Activated T-helper 1 cell treated with anti-CD3 and anti-CD28 coated beads, Interleukin-12 subunit alpha, Interleukin-12 subunit beta, Interleukin-2, Interleukin-4 antibody, amounts not matched to agents 30 ng/mL and 10 ng/mL and 1 ng/mL, durations not matched to agents 14 hours and 24 hours and 36 hours (primary cell): ENCODE results near the gene MMP15. TPM values are rescaled to one million over a fixed set of nuclear protein-coding genes. Genes with fewer than 3 reads are reported as not detected.

ENCODE experiments used
- DNase-seq: peaks from one replicate; pipeline ENCODE4 v3.0.0; 2021; ENCODE audit warnings: low spot score
- H3K27ac Mint-ChIP-seq: one replicate; pipeline ENCODE4 v1.8.0; 2021; ENCODE audit warnings: mild to moderate bottlenecking, mixed read lengths
- H3K27me3 Mint-ChIP-seq: one replicate; pipeline ENCODE4 v1.8.0; 2022; ENCODE audit warnings: mild to moderate bottlenecking, moderate library complexity, mixed read lengths; ENCODE audit not compliant: insufficient read depth
- H3K36me3 Mint-ChIP-seq: one replicate; pipeline ENCODE4 v1.8.0; 2021; ENCODE audit warnings: low read depth, mixed read lengths
- H3K4me1 Mint-ChIP-seq: one replicate; pipeline ENCODE4 v1.8.0; 2021; ENCODE audit warnings: low read depth, mixed read lengths
- H3K4me3 Mint-ChIP-seq: one replicate; pipeline ENCODE4 v1.8.0; 2021; ENCODE audit warnings: mild to moderate bottlenecking, moderate library complexity, mixed read lengths
- H3K9me3 Mint-ChIP-seq: one replicate; pipeline ENCODE4 v1.8.0; 2021; ENCODE audit warnings: mixed read lengths
- intact Hi-C: fragments of 100-400 bp; cut with micrococcal nuclease; formaldehyde crosslinking; loops from one replicate; pipeline ENCODE4 v1.15.1; 2024
- total RNA-seq: library from RNA; stranded (reverse); gene quantifications from 2 replicates; pipeline ENCODE4 v1.2.3, GENCODE V29; 2022

The MMP15 gene
- total RNA-seq, 1 donor from 2014 or later = 1.3 TPM

DNA sequence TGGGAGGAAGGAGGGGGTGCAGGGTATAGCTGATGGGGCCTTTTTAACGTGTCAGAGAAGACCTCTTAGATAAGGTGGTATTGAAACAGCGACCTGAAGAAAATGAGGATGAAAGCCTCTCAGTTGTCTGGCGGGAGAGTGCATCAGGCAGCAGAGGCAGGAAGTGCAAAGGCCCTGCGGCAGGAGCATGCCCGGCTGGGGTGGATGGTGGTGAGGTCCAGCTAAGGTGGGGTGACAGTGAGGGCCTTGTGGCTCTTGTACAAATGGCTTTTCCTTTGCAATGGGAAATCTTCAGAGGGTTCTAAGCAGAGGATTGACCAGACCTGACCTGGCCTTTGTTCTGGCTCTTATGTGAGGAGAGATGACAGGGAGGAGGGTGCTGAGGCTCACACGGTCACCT is 11.4 kb downstream of the MMP15 start:
- intact Hi-C loops = no loop called here
- peaks cover 2% of the 10 kb centered on the region for H3K27me3 Mint-ChIP-seq
- no peak for DNase-seq
- no peak overlapping the region for H3K4me3 Mint-ChIP-seq
- H3K9me3 Mint-ChIP-seq = no peaks in the 10 kb centered on the region
- no peaks in the 10 kb centered on the region for H3K4me1 Mint-ChIP-seq
- H3K27ac Mint-ChIP-seq = no peak overlapping the region
- no peaks in the 10 kb centered on the region for H3K36me3 Mint-ChIP-seq

DNA sequence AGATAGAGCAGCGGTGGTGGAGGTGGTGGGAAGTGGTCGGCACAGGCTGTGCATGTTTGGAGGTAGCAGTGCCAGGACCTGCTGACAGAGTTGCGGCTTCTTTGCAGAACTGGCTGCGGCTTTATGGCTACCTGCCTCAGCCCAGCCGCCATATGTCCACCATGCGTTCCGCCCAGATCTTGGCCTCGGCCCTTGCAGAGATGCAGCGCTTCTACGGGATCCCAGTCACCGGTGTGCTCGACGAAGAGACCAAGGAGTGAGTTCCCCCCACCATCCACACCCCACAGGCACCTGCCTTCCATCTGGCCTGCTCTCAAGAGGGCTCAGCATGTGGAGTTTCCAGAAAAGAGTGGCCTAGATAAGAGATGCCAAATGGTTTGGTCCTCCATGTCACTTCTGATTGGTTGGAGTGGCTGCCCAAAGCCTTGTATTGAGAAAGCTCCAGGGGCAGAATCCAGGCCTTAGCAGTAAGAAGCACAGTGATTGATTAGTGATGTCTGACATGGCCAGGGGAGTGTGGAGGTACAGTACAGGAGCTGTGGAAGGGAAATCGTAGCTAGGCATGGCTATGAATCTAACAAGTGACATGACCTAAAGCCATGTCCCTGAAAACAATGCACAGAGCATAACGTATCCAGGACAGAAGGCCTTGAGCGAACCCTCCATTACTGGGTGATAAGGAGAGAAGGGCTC is 12.0 kb downstream of the MMP15 start:
- intact Hi-C loops = no loop called here
- Mint-ChIP-seq H3K27ac (no peak overlapping the region), H3K9me3 (no peaks in the 10 kb centered on the region)

DNA sequence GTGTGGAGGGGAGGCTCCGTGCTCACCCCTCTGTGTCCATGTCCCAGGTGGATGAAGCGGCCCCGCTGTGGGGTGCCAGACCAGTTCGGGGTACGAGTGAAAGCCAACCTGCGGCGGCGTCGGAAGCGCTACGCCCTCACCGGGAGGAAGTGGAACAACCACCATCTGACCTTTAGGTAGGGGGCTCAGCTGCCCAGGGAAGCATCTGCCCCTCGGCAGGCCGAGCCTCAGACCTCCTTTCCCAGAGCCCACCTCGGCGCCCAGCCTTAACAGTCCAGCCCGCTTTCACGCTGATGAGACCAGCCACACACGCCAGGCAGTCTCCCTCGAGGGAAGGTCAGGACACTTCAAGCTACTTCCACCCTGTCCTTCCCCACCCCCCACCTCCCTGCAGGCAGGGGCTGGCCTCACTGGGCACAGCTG is 12.7 kb downstream of the MMP15 start:
- Mint-ChIP-seq H3K27me3 (peaks cover 2% of the 10 kb centered on the region), H3K9me3 (no peaks in the 10 kb centered on the region), H3K4me1 (no peaks in the 10 kb centered on the region), H3K36me3 (no peaks in the 10 kb centered on the region), H3K4me3 (no peak overlapping the region), H3K27ac (no peak overlapping the region)
- no peak for DNase-seq
- intact Hi-C loops = no loop called here

More for the DNA sequence above, 12.0 kb downstream of the MMP15 start:
- no peaks in the 10 kb centered on the region for H3K36me3 Mint-ChIP-seq
- peaks cover 2% of the 10 kb centered on the region for H3K27me3 Mint-ChIP-seq
- no peak overlapping the region for H3K4me3 Mint-ChIP-seq
- DNase-seq = no peak
- no peaks in the 10 kb centered on the region for H3K4me1 Mint-ChIP-seq

DNA sequence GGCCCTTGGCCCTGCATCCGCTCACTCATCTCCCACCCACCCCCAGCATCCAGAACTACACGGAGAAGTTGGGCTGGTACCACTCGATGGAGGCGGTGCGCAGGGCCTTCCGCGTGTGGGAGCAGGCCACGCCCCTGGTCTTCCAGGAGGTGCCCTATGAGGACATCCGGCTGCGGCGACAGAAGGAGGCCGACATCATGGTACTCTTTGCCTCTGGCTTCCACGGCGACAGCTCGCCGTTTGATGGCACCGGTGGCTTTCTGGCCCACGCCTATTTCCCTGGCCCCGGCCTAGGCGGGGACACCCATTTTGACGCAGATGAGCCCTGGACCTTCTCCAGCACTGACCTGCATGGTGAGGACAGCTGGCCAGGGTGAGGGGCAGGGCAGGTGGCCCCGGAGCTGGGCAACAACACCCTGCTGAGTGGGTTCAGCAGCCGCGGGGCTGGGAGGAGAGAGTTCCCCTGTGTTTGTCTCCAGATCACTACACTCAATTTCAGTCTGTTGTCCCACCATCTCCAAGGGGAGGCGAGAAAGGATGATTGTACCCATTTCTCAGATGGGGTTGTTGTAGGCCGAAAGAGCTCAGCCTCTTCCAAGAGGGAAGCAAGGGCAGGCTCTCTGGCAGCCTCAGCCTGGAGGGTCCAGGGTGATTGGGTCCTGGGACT is 14.4 kb downstream of the MMP15 start:
- Mint-ChIP-seq H3K27me3 (no peaks in the 10 kb centered on the region), H3K4me3 (no peak overlapping the region), H3K4me1 (no peaks in the 10 kb centered on the region), H3K36me3 (no peaks in the 10 kb centered on the region), H3K27ac (no peak overlapping the region), H3K9me3 (no peaks in the 10 kb centered on the region)
- DNase-seq = no peak
- intact Hi-C loops = no loop called here

DNA sequence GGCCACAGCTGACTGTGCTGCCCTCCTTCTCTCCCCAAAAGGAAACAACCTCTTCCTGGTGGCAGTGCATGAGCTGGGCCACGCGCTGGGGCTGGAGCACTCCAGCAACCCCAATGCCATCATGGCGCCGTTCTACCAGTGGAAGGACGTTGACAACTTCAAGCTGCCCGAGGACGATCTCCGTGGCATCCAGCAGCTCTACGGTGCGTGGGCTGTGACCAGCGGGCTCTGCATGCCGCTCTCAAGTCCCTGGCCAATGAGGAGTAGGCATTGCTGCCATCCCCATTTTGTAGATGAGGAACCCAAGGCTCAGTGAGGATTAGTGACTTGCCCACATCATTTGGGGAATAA is 14.9 kb downstream of the MMP15 start:
- intact Hi-C loops = no loop called here
- H3K36me3 Mint-ChIP-seq = no peaks in the 10 kb centered on the region
- no peaks in the 10 kb centered on the region for H3K27me3 Mint-ChIP-seq
- no peaks in the 10 kb centered on the region for H3K4me1 Mint-ChIP-seq
- no peaks in the 10 kb centered on the region for H3K9me3 Mint-ChIP-seq
- H3K4me3 Mint-ChIP-seq = no peak overlapping the region
- no peak for DNase-seq
- H3K27ac Mint-ChIP-seq = no peak overlapping the region

DNA sequence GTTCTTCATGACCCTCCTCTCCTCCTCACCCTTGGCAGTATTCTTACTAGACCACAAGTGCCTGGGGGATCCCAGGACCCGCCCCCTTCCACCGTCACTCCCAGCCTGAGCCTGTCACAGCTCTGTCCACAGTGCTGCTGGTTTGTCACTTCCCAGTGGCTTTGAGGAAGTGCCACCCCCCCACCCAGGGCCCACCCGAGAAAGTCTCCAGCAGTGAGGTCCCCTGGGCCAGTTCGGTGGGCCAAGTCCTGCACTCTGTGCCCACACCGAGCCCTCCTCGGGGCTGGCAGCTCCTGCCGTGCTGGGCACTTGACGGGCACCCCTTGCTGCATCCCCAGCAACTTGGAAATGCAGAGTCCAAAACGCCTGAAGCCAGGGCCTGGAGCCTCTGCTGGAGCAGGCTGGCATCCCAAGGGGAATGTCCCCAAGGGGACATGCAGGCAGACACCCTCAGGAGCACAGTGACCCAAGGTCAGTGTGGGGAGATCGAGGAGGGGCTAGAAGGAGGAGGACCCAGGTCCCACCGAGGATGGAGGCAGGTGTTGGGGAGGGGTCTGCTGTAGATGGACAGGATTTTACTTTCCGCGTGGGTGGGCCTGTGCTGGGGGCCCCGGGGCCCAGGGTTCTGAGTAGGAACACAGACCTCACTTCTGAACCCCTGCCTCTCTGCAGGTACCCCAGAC is 15.5 kb downstream of the MMP15 start:
- intact Hi-C loops = no loop called here
- H3K27ac Mint-ChIP-seq = no peak overlapping the region
- H3K4me3 Mint-ChIP-seq = no peak overlapping the region
- no peaks in the 10 kb centered on the region for H3K9me3 Mint-ChIP-seq
- no peaks in the 10 kb centered on the region for H3K27me3 Mint-ChIP-seq
- no peak for DNase-seq
- H3K4me1 Mint-ChIP-seq = no peaks in the 10 kb centered on the region
- no peaks in the 10 kb centered on the region for H3K36me3 Mint-ChIP-seq

DNA sequence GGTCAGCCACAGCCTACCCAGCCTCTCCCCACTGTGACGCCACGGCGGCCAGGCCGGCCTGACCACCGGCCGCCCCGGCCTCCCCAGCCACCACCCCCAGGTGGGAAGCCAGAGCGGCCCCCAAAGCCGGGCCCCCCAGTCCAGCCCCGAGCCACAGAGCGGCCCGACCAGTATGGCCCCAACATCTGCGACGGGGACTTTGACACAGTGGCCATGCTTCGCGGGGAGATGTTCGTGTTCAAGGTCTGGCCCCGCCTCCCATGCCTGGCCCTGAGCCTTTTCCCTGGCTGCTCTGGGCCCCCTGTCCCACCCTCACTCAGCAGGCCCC is 16.0 kb downstream of the MMP15 start:
- no peaks in the 10 kb centered on the region for H3K9me3 Mint-ChIP-seq
- H3K36me3 Mint-ChIP-seq = no peaks in the 10 kb centered on the region
- no peak for DNase-seq
- H3K4me3 Mint-ChIP-seq = no peak overlapping the region
- intact Hi-C loops = no loop called here
- no peaks in the 10 kb centered on the region for H3K4me1 Mint-ChIP-seq
- no peaks in the 10 kb centered on the region for H3K27me3 Mint-ChIP-seq
- H3K27ac Mint-ChIP-seq = no peak overlapping the region

DNA sequence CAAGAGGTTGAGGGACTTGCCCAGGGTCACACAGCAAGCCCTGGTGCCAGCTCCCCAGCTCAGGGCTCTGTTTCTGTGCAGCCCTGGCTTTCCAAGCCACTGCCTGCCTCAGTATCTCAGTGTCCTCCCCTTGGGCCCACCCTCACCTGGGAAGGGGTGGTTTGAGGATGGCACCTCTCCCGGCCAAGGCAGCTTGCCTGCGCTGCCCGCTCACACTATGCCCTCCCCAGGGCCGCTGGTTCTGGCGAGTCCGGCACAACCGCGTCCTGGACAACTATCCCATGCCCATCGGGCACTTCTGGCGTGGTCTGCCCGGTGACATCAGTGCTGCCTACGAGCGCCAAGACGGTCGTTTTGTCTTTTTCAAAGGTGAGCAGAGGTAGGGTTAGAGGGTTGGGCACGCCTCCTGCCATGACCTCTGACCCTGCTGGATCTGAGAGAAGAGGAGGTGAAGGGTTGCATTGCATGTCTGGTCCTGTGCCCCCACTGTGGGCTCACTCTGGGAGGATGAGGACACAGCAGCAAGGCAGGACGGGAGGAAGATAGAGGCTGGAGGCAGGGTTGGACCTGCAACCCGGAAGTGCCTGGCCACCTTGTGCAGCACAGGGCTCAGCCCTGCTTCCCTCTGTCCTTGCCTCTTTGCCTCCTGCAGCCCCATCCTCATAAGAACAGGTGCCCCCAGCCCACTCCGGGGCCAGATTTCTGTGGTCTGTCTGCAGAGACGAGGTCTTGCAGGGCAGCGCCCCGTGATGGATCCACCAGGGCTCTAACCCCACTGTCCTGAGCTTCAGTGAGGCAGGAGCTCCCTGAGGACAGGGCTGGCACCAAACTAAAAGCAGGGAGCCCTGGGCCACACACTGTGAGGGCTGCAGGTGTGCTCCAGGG is 16.7 kb downstream of the MMP15 start:
- intact Hi-C loops = no loop called here
- no peaks in the 10 kb centered on the region for H3K9me3 Mint-ChIP-seq
- H3K27me3 Mint-ChIP-seq = no peaks in the 10 kb centered on the region
- no peak overlapping the region for H3K27ac Mint-ChIP-seq
- no peaks in the 10 kb centered on the region for H3K36me3 Mint-ChIP-seq
- no peak overlapping the region for H3K4me3 Mint-ChIP-seq
- no peak for DNase-seq
- H3K4me1 Mint-ChIP-seq = no peaks in the 10 kb centered on the region

DNA sequence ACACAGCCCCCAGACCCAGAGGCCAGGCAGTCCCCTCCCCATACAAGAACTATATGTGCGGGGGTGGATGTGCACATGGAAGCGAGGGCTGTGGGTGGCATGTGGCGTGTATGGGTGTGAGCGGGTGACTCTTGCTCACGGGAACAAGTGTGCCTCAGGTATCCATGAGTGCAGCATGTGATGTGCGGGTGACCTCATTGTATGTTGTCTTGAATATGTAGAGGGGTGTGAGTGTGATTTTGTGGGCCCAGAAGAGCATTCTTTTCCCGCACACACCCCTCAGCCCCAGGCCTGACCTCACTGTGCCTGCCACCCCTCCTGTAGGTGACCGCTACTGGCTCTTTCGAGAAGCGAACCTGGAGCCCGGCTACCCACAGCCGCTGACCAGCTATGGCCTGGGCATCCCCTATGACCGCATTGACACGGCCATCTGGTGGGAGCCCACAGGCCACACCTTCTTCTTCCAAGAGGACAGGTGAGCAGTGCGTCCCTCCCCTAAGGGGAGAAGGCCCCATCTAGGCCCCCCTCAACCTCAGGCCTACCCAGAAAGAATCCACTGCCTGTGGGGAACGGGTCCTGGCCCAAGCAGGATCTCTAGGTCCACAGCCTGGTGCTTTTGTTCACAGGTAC is 17.4 kb downstream of the MMP15 start:
- Mint-ChIP-seq H3K27ac (no peak overlapping the region), H3K36me3 (no peaks in the 10 kb centered on the region), H3K4me3 (no peak overlapping the region), H3K27me3 (no peaks in the 10 kb centered on the region), H3K4me1 (no peaks in the 10 kb centered on the region), H3K9me3 (no peaks in the 10 kb centered on the region)
- no peak for DNase-seq
- intact Hi-C loops = no loop called here

DNA sequence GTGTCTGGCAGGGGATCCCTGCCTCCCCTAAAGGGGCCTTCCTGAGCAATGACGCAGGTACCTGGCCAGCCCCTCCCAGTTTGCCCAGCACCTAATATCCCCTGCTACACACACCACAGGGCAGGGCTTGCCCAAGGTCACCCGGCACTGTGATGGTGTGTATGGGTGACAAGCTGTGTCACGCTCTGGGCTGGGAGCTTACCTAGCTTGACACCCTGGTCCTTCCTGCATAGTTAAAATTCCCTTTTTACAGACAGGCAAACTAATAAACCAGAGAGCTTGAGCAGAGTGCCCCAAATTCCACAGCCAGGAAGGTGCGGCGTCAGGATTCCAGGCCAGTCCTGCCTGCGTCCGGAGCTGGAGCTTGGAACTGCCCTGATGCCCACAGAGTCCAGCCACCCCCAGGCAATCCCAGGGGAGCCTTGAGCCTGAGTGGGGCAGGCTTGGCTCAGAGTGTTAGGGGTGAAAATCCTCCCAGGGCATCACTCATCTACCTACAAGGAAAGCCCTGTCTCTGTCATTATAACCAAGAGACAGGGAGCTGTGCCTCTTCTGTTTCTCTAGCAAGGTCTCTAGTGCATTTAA is 18.1 kb downstream of the MMP15 start:
- H3K27ac Mint-ChIP-seq = no peak overlapping the region
- H3K4me3 Mint-ChIP-seq = no peak overlapping the region
- no peaks in the 10 kb centered on the region for H3K9me3 Mint-ChIP-seq
- H3K4me1 Mint-ChIP-seq = no peaks in the 10 kb centered on the region
- intact Hi-C loops = no loop called here
- DNase-seq = no peak
- H3K36me3 Mint-ChIP-seq = no peaks in the 10 kb centered on the region
- no peaks in the 10 kb centered on the region for H3K27me3 Mint-ChIP-seq

DNA sequence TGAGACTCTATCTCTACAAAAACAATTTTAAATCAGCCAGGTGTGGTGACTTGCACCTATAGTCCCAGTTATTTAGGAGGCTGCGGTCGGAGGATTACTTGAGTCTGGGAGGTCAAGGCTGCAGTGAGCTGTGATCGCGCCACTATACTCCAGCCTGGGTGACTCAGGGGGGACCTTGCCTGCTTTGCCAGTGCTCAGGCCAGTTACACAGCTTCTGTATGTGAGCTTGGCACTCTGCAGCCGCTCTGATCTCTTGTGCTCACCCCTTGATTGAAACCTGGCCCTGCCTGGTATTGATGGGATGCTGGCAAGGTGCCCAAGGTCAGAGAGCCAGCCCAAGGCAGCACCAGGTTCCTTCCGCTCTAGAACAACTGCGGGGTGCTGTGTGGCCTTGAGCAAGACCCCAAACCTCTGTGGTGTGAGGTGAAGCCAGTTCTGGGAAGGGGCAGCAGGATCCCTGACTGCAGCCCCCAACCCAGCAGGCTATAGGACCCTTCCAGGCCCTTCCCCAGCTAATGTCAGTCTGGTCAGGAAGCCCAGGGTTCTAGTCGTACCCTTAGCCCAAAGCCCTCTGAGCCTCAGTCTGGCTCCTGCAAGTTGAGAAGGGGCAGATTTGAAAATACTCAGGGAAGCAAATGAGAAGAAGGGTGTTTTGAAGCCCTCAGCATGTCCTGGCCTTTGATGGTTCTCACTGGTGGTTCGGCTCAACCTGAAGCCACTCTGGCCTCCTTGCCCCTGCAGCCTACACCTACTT is 18.9 kb downstream of the MMP15 start:
- no peak for DNase-seq
- intact Hi-C loops = no loop called here
- Mint-ChIP-seq H3K4me1 (no peaks in the 10 kb centered on the region), H3K9me3 (no peaks in the 10 kb centered on the region), H3K27ac (no peak overlapping the region), H3K4me3 (no peak overlapping the region), H3K36me3 (no peaks in the 10 kb centered on the region), H3K27me3 (no peaks in the 10 kb centered on the region)

DNA sequence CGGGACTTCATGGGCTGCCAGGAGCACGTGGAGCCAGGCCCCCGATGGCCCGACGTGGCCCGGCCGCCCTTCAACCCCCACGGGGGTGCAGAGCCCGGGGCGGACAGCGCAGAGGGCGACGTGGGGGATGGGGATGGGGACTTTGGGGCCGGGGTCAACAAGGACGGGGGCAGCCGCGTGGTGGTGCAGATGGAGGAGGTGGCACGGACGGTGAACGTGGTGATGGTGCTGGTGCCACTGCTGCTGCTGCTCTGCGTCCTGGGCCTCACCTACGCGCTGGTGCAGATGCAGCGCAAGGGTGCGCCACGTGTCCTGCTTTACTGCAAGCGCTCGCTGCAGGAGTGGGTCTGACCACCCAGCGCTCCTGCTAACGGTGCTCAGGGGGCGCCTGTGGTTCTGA is 19.5 kb downstream of the MMP15 start:
- H3K4me1 Mint-ChIP-seq = no peaks in the 10 kb centered on the region
- no peaks in the 10 kb centered on the region for H3K27me3 Mint-ChIP-seq
- no peaks in the 10 kb centered on the region for H3K9me3 Mint-ChIP-seq
- no peak for DNase-seq
- no peak overlapping the region for H3K4me3 Mint-ChIP-seq
- no peak overlapping the region for H3K27ac Mint-ChIP-seq
- no peaks in the 10 kb centered on the region for H3K36me3 Mint-ChIP-seq
- intact Hi-C loops = no loop called here
